K562 (cell line): ENCODE measurements around the gene NMNAT2. TPM values are rescaled to one million over a fixed set of nuclear protein-coding genes. Genes with fewer than 3 reads are reported as not detected.

Experiments
- ATAC-seq: fragments of 200-7000 bp; cut with Tn5 transposase; 3 replicates; pipeline ENCODE4 v1.9.1; 2020; ENCODE audit warnings: moderate library complexity
- BruUV-seq: library from RNA; stranded (reverse); fragments of 400-500 nt; replicated peaks from 2 replicates; lab custom pipeline; 2021; lab: Mats Ljungman, UMichigan
- CTCF ChIA-PET: fragments of 300-600 bp; formaldehyde crosslinking; extraction: SDS; loops from one replicate; lab custom pipeline; 2021; ENCODE audit warnings: low intra/inter-chr PET ratio; lab: Yijun Ruan, JAX
- POLR2A ChIA-PET: fragments of 300-600, 350-650 bp; sonication (Branson Sonifier 250); formaldehyde crosslinking; extraction: SDS; loops from one replicate; lab custom pipeline; 2021; ENCODE audit warnings: antibody characterized with exemption, inconsistent platforms; lab: Yijun Ruan, JAX
- DNase-seq, 4 experiments: peaks; one replicate each; pipeline versions ENCODE4 v3.0.0 to v3.0.0-alpha.2; 2011 to 2018; ENCODE audit warnings: low spot score in 3 of 4, mixed read lengths in 3 of 4; ENCODE audit errors: extremely low read depth in 1 of 4
- FAIRE-seq: peaks from 2 replicates; lab custom pipeline; 2011; peaks lifted over from hg19 to GRCh38; lab: Jason Lieb, UNC
- H2AFZ ChIP-seq: 2 replicates; pipeline ENCODE4 v1.6.0; 2011; ENCODE audit warnings: low read depth, low read length, control low read depth, inconsistent platforms
- H3K27ac ChIP-seq: fragments of 200-600 bp; 3 replicates; pipeline ENCODE4 v1.8.0; 2011; ENCODE audit warnings: low read depth, mild to moderate bottlenecking, control low read depth, inconsistent platforms, low read length, moderate library complexity, mixed read lengths; ENCODE audit errors: extremely low read depth
- H3K27me3 ChIP-seq, 2 experiments: fragments of 300-600 bp in 1 of 2; 2 replicates in 1 of 2; 3 replicates in 1 of 2; pipeline versions ENCODE4 v1.6.0 to v1.8.0; 2011; ENCODE audit warnings: inconsistent platforms in 2 of 2, low read length in 2 of 2, mild to moderate bottlenecking in 1 of 2, mixed read lengths in 1 of 2, moderate library complexity in 1 of 2; ENCODE audit not compliant: control insufficient read depth in 2 of 2, insufficient read depth in 2 of 2
- H3K36me3 ChIP-seq: fragments of 300-600 bp; 3 replicates; pipeline ENCODE4 v1.8.0; 2011; ENCODE audit warnings: mild to moderate bottlenecking, low read length, inconsistent platforms; ENCODE audit not compliant: control insufficient read depth, insufficient read depth
- H3K4me1 ChIP-seq, 2 experiments: fragments of 200-600 bp in 1 of 2; replicated peaks in 1 of 2; 2 replicates in 1 of 2; 3 replicates in 1 of 2; pipeline versions ENCODE4 v1.5.1 to v1.8.0; 2011; ENCODE audit warnings: inconsistent platforms in 2 of 2, low read length in 2 of 2, mild to moderate bottlenecking in 1 of 2, mixed read lengths in 1 of 2, moderate library complexity in 1 of 2; ENCODE audit not compliant: control insufficient read depth in 2 of 2, insufficient read depth in 2 of 2
- H3K4me2 ChIP-seq: 2 replicates; pipeline ENCODE4 v1.6.1; 2011; ENCODE audit warnings: low read length, control low read depth, inconsistent platforms, mixed read lengths; ENCODE audit not compliant: insufficient read depth
- H3K4me3 ChIP-seq: fragments of 200-600 bp; sonication (generic), shearing (Covaris generic); 2 replicates; pipeline ENCODE4 v1.5.1; 2016; ENCODE audit warnings: control low read depth, inconsistent platforms
- H3K79me2 ChIP-seq: fragments of 200-600 bp; 3 replicates; pipeline ENCODE4 v1.8.0; 2011; ENCODE audit warnings: low read length, inconsistent platforms; ENCODE audit not compliant: control insufficient read depth, insufficient read depth
- H3K9ac ChIP-seq, 2 experiments: 2 replicates each; pipeline versions ENCODE4 v1.6.0 to v1.6.1; 2011; ENCODE audit warnings: low read depth in 2 of 2, low read length in 2 of 2, control low read depth in 1 of 2, inconsistent platforms in 1 of 2, mild to moderate bottlenecking in 1 of 2, mixed read lengths in 1 of 2; ENCODE audit not compliant: insufficient read depth in 1 of 2
- H3K9me1 ChIP-seq: one replicate; pipeline ENCODE4 v1.6.0; 2011; ENCODE audit warnings: inconsistent platforms, mild to moderate bottlenecking, low read length, moderate library complexity; ENCODE audit not compliant: control insufficient read depth, insufficient read depth
- H3K9me3 ChIP-seq: replicated peaks from 2 replicates; pipeline ENCODE4 v1.5.1; 2011; ENCODE audit warnings: low read depth, low read length, inconsistent platforms; ENCODE audit not compliant: control insufficient read depth, insufficient read depth
- H4K20me1 ChIP-seq: replicated peaks from 2 replicates; pipeline ENCODE4 v1.6.1; 2011; ENCODE audit warnings: low read length, inconsistent platforms, mixed read lengths; ENCODE audit not compliant: control insufficient read depth, insufficient read depth
- CEBPG ChIP-seq, 3 experiments: fragments of 200-800 bp in 1 of 3; sonication (Bioruptor generic) in 1 of 3; sonication (generic) in 1 of 3; formaldehyde crosslinking in 1 of 3; IDR thresholded peaks in 2 of 3; conservative IDR thresholded peaks in 1 of 3; 2 replicates each; pipeline versions ENCODE4 v1.6.1 to v1.8.0; 2016 to 2022; ENCODE audit warnings: missing compliant biosample characterization in 2 of 3, missing genetic modification characterization in 2 of 3, mild to moderate bottlenecking in 1 of 3, missing genetic modification reagents in 1 of 3
- DDX20 ChIP-seq: fragments of 450-650 bp; IDR thresholded peaks from 2 replicates; pipeline ENCODE4 v1.6.1; 2016; ENCODE audit warnings: missing genetic modification characterization, low read depth, mild to moderate bottlenecking, missing compliant biosample characterization, moderate library complexity
- FOXK2 ChIP-seq, 2 experiments: fragments of 450-650 bp; IDR thresholded peaks in 1 of 2; conservative IDR thresholded peaks in 1 of 2; 2 replicates each; pipeline ENCODE4 v1.6.1; 2016; ENCODE audit warnings: low read depth in 2 of 2, mild to moderate bottlenecking in 1 of 2
- FOXP4 ChIP-seq: sonication (generic); formaldehyde crosslinking; IDR thresholded peaks from 2 replicates; pipeline ENCODE4 v1.8.0; 2022; ENCODE audit warnings: mild to moderate bottlenecking, missing genetic modification reagents, borderline replicate concordance
- PHF20 ChIP-seq: fragments of 450-650 bp; IDR thresholded peaks from 2 replicates; pipeline ENCODE4 v1.6.1; 2018; ENCODE audit not compliant: partially characterized antibody
- PHF8 ChIP-seq: fragments of 200-600 bp; sonication (generic); IDR thresholded peaks from 2 replicates; pipeline ENCODE4 v1.6.1; 2012; ENCODE audit warnings: mixed run types, mild to moderate bottlenecking, inconsistent platforms, low read length, moderate library complexity, borderline replicate concordance
- PYGO2 ChIP-seq: fragments of 450-650 bp; IDR thresholded peaks from 2 replicates; pipeline ENCODE4 v1.6.1; 2016; ENCODE audit warnings: mild to moderate bottlenecking, missing genetic modification characterization, moderate library complexity, missing compliant biosample characterization
- RBFOX2 ChIP-seq: fragments of 200-400 bp; formaldehyde crosslinking; IDR thresholded peaks from 2 replicates; pipeline ENCODE4 v1.6.1; 2017; ENCODE audit warnings: low read depth, mild to moderate bottlenecking, low read length, moderate library complexity
- TEAD4 ChIP-seq, 2 experiments: sonication (generic) in 1 of 2; formaldehyde crosslinking in 1 of 2; IDR thresholded peaks; 2 replicates each; pipeline versions ENCODE4 v1.6.1 to v1.8.0; 2012 to 2022; ENCODE audit warnings: borderline replicate concordance in 1 of 2, inconsistent platforms in 1 of 2, low read length in 1 of 2, mild to moderate bottlenecking in 1 of 2, missing genetic modification reagents in 1 of 2
- whole genome bisulfite sequencing: fragments of 100-300 bp; shearing (Covaris generic); methylation state at CpG from one replicate; pipeline ENCODE4 v1.1.6; 2016; ENCODE audit warnings: low coverage, mixed read lengths; ENCODE audit not compliant: insufficient coverage; ENCODE audit errors: missing lambda C conversion rate; 5-methylcytosine and 5-hydroxymethylcytosine counted together
- in situ Hi-C: fragments of 300-500 bp; cut with MboI; formaldehyde crosslinking; loops from 4 replicates; pipeline ENCODE4 v1.15.0; 2018; ENCODE audit warnings: inconsistent platforms, mixed read lengths
- intact Hi-C: fragments of 100-400 bp; cut with micrococcal nuclease; formaldehyde crosslinking; loops from 2 replicates; pipeline ENCODE4 v1.14.2; 2022
- polyA plus RNA-seq, 8 experiments: library from polyadenylated mRNA; depleted of rRNA in 4 of 8; stranded (reverse) in 5 of 8; unstranded in 3 of 8; fragments of >200 nt; fragmentation: Nextera tagmentation in 2 of 8; fragmentation: Illumina TruSeq in 1 of 8; extraction: Ambion mirVana in 2 of 8; extraction: Trizol in 1 of 8; gene quantifications; 2 replicates each; pipeline versions ENCODE4 v1.2.1 to v1.2.3, GENCODE V29; 2011 to 2014; ENCODE audit warnings: inconsistent platforms in 1 of 8, missing spikeins in 1 of 8
- total RNA-seq, 7 experiments: library from RNA; depleted of rRNA in 6 of 7; stranded (reverse); fragments of >200 nt in 6 of 7; fragmentation: Illumina TruSeq in 2 of 7; extraction: Trizol in 2 of 7; gene quantifications; 2 replicates each; pipeline versions ENCODE4 v1.2.1 to v1.2.3, GENCODE V29; 2011 to 2021; ENCODE audit warnings: low replicate concordance in 1 of 7
- TF ChIP-seq, protein P1 (sequence below): IDR thresholded peaks from 2 replicates; pipeline ENCODE4 v1.6.1; 2016; ENCODE audit warnings: missing genetic modification characterization, missing compliant biosample characterization
- TF ChIP-seq, protein P2 (sequence below), 2 experiments: fragments of 250-450 bp in 1 of 2; fragments of 450-650 bp in 1 of 2; sonication (Bioruptor Pico) in 1 of 2; IDR thresholded peaks; 2 replicates each; pipeline versions ENCODE4 v1.6.1 to v1.8.0; 2016 to 2021; ENCODE audit warnings: mild to moderate bottlenecking in 2 of 2, moderate library complexity in 2 of 2, missing compliant biosample characterization in 1 of 2, missing genetic modification characterization in 1 of 2

Gene NMNAT2
- total and polyA plus RNA-seq, 9 of the 15 experiments (the other 6 are each of a cell fraction or from before 2014, with no cell fraction given) = not detected

DNA sequence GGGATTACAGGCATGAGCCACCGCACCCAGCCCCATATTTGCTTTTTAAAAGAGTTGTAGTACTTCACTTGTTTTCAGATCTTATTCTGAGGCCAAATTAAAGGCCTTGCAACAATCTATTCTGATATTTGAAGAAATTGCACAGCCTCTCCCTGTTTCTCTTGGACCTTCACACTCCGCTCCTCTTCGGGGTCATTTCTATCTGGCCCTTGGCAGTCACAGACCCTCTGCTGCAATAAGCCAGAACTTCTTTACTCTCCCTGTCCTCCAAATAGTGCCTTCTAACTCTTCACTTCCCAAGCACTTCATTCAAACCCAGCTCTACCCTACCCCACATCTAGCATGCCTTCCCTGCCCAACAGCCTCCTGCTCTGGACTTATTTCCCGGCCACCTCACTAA, 121.4 kb downstream of the NMNAT2 start:
- FAIRE-seq = no peak
- Histone ChIP-seq H3K9me1 (no peaks in the 10 kb centered on the region), H3K27me3 (peaks cover 25 to 39% of the 10 kb centered on the region in 2 experiments), H3K9me3 (no peaks in the 10 kb centered on the region), H3K79me2 (no peaks in the 10 kb centered on the region), H3K9ac (no peak overlapping the region), H2AFZ (no peak overlapping the region), H3K4me3 (no peak overlapping the region), H3K36me3 (no peaks in the 10 kb centered on the region), H3K27ac (no peak overlapping the region), H3K4me2 (no peak overlapping the region), H3K4me1 (no peaks in the 10 kb centered on the region), H4K20me1 (no peaks in the 10 kb centered on the region; the same call in 1 of the 2 replicates)
- POLR2A ChIA-PET = no interaction called here
- intact Hi-C loops (no loop called here), in situ Hi-C loops (no loop called here)
- TF ChIP-seq DDX20 (tag) (no peak), RBFOX2 (no peak), PYGO2 (no peak), FOXP4 (CRISPR knock-in tag) (no peak), PHF20 (no peak), TEAD4 (IDR thresholded peaks at IDR 0.05; ENCODE audit: low read length) (no peak), TEAD4 (CRISPR knock-in tag; IDR thresholded peaks at IDR 0.05; ENCODE audit: borderline replicate concordance) (no peak), FOXK2 (conservative IDR thresholded peaks at IDR 0.05 in 1 of 2, IDR thresholded peaks at IDR 0.05 in 1 of 2; ENCODE audit: low read depth in 2 of 2) (no peak), CEBPG (CRISPR knock-in tag; IDR thresholded peaks at IDR 0.05) (no peak), CEBPG (tag; conservative IDR thresholded peaks at IDR 0.05 in 1 of 2, IDR thresholded peaks at IDR 0.05 in 1 of 2) (no peak), PHF8 (no peak)
- TF ChIP-seq, protein P1, sequence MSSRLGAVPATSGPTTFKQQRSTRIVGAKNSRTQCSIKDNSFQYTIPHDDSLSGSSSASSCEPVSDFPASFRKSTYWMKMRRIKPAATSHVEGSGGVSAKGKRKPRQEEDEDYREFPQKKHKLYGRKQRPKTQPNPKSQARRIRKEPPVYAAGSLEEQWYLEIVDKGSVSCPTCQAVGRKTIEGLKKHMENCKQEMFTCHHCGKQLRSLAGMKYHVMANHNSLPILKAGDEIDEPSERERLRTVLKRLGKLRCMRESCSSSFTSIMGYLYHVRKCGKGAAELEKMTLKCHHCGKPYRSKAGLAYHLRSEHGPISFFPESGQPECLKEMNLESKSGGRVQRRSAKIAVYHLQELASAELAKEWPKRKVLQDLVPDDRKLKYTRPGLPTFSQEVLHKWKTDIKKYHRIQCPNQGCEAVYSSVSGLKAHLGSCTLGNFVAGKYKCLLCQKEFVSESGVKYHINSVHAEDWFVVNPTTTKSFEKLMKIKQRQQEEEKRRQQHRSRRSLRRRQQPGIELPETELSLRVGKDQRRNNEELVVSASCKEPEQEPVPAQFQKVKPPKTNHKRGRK (tag) = no peak
- TF ChIP-seq, protein P2, sequence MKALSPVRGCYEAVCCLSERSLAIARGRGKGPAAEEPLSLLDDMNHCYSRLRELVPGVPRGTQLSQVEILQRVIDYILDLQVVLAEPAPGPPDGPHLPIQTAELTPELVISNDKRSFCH (CRISPR knock-in tag; IDR thresholded peaks at IDR 0.05) = no peak
- TF ChIP-seq, protein P2 (tag; IDR thresholded peaks at IDR 0.05) = no peak
- no TSS peak for BruUV-seq
- CTCF ChIA-PET = no interaction called here
- WGBS = 1% methylated on average over 4 of the region's 4 CpGs
- ATAC-seq = no peak
- DNase-seq = no peak
